ENCODE data around the gene NMUR1. TPM values are rescaled to one million over a fixed set of nuclear protein-coding genes. Genes with fewer than 3 reads are reported as not detected.
"Not testable (repeated sequence)": the region's sequence is repeated elsewhere in the genome, so short reads cannot be mapped to it uniquely, and the experiment has no call there.

Gene NMUR1
- total and polyA plus RNA-seq, 8 donors = 0.14 to 0.92 (median 0.23) TPM; not detected in 4

- Histone ChIP-seq H3K27ac (no peak overlapping the region), H3K36me3 (no peaks in the 10 kb centered on the region), H3K4me1 (no peaks in the 10 kb centered on the region), H3K4me3 (no peak overlapping the region), H3K27me3 (no peaks in the 10 kb centered on the region), H3K9me3 (no peaks in the 10 kb centered on the region)
- intact Hi-C loops (cut with DNase I; ENCODE audit: low total_unique reads) = no loop called here
- TF ChIP-seq CTCF (IDR thresholded peaks at IDR 0.05) (peak in 4 of 7 experiments; percentile 33 to 58 (median 54)), EP300 (IDR thresholded peaks at IDR 0.05) (no peak)
- DNase-seq = peak; percentile 33 to 84
- WGBS, 5 donors = 11 to 26% (median 18%) methylated on average over 3 of the region's 3 CpGs
Measured at GRCh38 chr2:231563378-231563961, 33.2 kb upstream of the NMUR1 start.

GRCh38 chr2:231557571-231558217 lies 27.4 kb upstream of the NMUR1 start:
- DNase-seq = peak; percentile 57 to 94
- TF ChIP-seq POLR2AphosphoS5 (IDR thresholded peaks at IDR 0.05) (peak in 1 of 3 donors; percentile 70), CTCF (IDR thresholded peaks at IDR 0.05) (peak in 5 of 7 experiments; percentile 43 to 89 (median 61)), POLR2A (IDR thresholded peaks at IDR 0.05) (no peak), EP300 (IDR thresholded peaks at IDR 0.05) (no peak)
- intact Hi-C loops (cut with DNase I; ENCODE audit: low total_unique reads) = loop anchor here (5.0 kb wide), 1 partner anchor 75 kb away; no protein-coding TSS in a partner anchor
- Histone ChIP-seq H3K27ac (peak overlapping the region; percentile 1 to 67 (median 43)), H3K36me3 (no peaks in the 10 kb centered on the region), H3K27me3 (no peaks in the 10 kb centered on the region), H3K4me1 (peaks cover 6 to 30% (median 13%) of the 10 kb centered on the region in 4 donors), H3K4me3 (no peak overlapping the region), H3K9me3 (peaks cover 0 to 7% (median 5%) of the 10 kb centered on the region in 4 donors)
- 27 to 38% (median 36%) methylated on average over 11 of the region's 11 CpGs for WGBS, 5 donors

- H3K4me3 ChIP-seq = no peak overlapping the region
- H3K36me3 ChIP-seq = no peaks in the 10 kb centered on the region
- no peak for DNase-seq
- no peaks in the 10 kb centered on the region for H3K27me3 ChIP-seq
- peak overlapping the region in 4 of 5 donors; percentile 1 to 67 (median 54) for H3K27ac ChIP-seq
- no peak for TF ChIP-seq CTCF (IDR thresholded peaks at IDR 0.05)
- no peak for TF ChIP-seq EP300 (IDR thresholded peaks at IDR 0.05)
- TF ChIP-seq POLR2A (IDR thresholded peaks at IDR 0.05) = no peak
- TF ChIP-seq POLR2AphosphoS5 (IDR thresholded peaks at IDR 0.05) = no peak
- intact Hi-C loops (cut with DNase I; ENCODE audit: low total_unique reads) = loop anchor here (5.0 kb wide), 1 partner anchor 75 kb away; no protein-coding TSS in a partner anchor
- peaks cover 0 to 13% (median 10%) of the 10 kb centered on the region in 4 donors for H3K9me3 ChIP-seq
- 73 to 85% (median 75%) methylated on average over 7 of the region's 7 CpGs for WGBS, 5 donors
- peaks cover 6 to 30% (median 13%) of the 10 kb centered on the region in 4 donors for H3K4me1 ChIP-seq
Measured at GRCh38 chr2:231556981-231557380, 26.7 kb upstream of the NMUR1 start.

GRCh38 chr2:231556496-231556895 lies 26.3 kb upstream of the NMUR1 start:
- not testable (repeated sequence) for H3K4me3 ChIP-seq, H3K27me3 ChIP-seq, H3K36me3 ChIP-seq, DNase-seq
- Histone ChIP-seq H3K27ac (peak overlapping the region in 2 of 5 donors; percentile 18 to 65), H3K9me3 (peaks cover 0 to 13% (median 10%) of the 10 kb centered on the region in 4 donors), H3K4me1 (peaks cover 6 to 30% (median 13%) of the 10 kb centered on the region in 4 donors)
- WGBS, 5 donors = 85 to 95% (median 93%) methylated on average over 8 of the region's 8 CpGs
- intact Hi-C loops (cut with DNase I; ENCODE audit: low total_unique reads) = loop anchor here (5.0 kb wide), 1 partner anchor 74 kb away; no protein-coding TSS in a partner anchor

All from stomach (tissue), 9 donors.